HCT116 (cell line): Measurements from ENCODE around the gene PRG2. TPM values are rescaled to one million over a fixed set of nuclear protein-coding genes. Genes with fewer than 3 reads are reported as not detected.

Source experiments
- ATAC-seq: fragments of 200-7000 bp; cut with Tn5 transposase; 2 replicates; pipeline ENCODE4 v1.9.1; 2020; ENCODE audit warnings: mild to moderate bottlenecking, moderate library complexity
- BruUV-seq: library from RNA; stranded (reverse); fragments of 400-500 nt; replicated peaks from 2 replicates; lab custom pipeline; 2021; lab: Mats Ljungman, UMichigan
- CTCF ChIA-PET: fragments of 300-600 bp; sonication (Branson Sonifier 250); formaldehyde crosslinking; loops from one replicate; lab custom pipeline; 2021; ENCODE audit warnings: antibody characterized with exemption; lab: Charles Lee
- POLR2A ChIA-PET: fragments of 300-600, 350-600 bp; sonication (Branson Sonifier 250); formaldehyde crosslinking; loops from one replicate; lab custom pipeline; 2021; ENCODE audit warnings: antibody characterized with exemption; lab: Charles Lee
- RAD21 ChIA-PET, 2 experiments: fragments of 300-600 bp; sonication (Branson Sonifier 250); formaldehyde crosslinking; loops; one replicate each; lab custom pipeline; 2023; ENCODE audit warnings: low total read pairs in 2 of 2; ENCODE audit not compliant: uncharacterized antibody in 2 of 2, unreplicated experiment in 2 of 2, low non-redundant PET in 1 of 2; lab: Charles Lee
- DNase-seq: peaks from one replicate; pipeline ENCODE4 v3.0.0-alpha.2; 2010; ENCODE audit warnings: low read depth, low spot score
- H2AFZ ChIP-seq: fragments of 200-600 bp; shearing (Covaris generic), sonication (generic); 2 replicates; pipeline ENCODE4 v1.6.1; 2017; ENCODE audit warnings: low read depth, mixed run types, mixed read lengths, antibody characterized with exemption, low read length; ENCODE audit not compliant: poor library complexity, severe bottlenecking
- H3K27ac ChIP-seq: 2 replicates; pipeline ENCODE4 v1.5.1; 2012; ENCODE audit warnings: low read depth, low read length
- H3K27me3 ChIP-seq: fragments of 200-600 bp; sonication (generic); 2 replicates; pipeline ENCODE4 v1.6.1; 2016; ENCODE audit warnings: mixed run types, low read length, mixed read lengths; ENCODE audit not compliant: insufficient read depth
- H3K36me3 ChIP-seq, 2 experiments: fragments of 200-500 bp in 1 of 2; fragments of 200-600 bp in 1 of 2; sonication (Bioruptor generic) in 1 of 2; sonication (generic) in 1 of 2; 2 replicates each; pipeline versions ENCODE4 v1.5.1 to v1.6.1; 2014 to 2016; ENCODE audit warnings: low read length in 2 of 2, inconsistent platforms in 1 of 2, mixed read lengths in 1 of 2, mixed run types in 1 of 2; ENCODE audit not compliant: insufficient read depth in 2 of 2, control insufficient read depth in 1 of 2
- H3K4me1 ChIP-seq, 2 experiments: fragments of 200-600 bp in 1 of 2; sonication (generic) in 1 of 2; 2 replicates each; pipeline versions ENCODE4 v1.5.1 to v1.6.1; 2012 to 2017; ENCODE audit warnings: low read length in 2 of 2, inconsistent platforms in 1 of 2, mild to moderate bottlenecking in 1 of 2, mixed read lengths in 1 of 2, mixed run types in 1 of 2, moderate library complexity in 1 of 2; ENCODE audit not compliant: insufficient read depth in 2 of 2, control insufficient read depth in 1 of 2
- H3K4me2 ChIP-seq: fragments of 200-600 bp; sonication (generic); 2 replicates; pipeline ENCODE4 v1.6.1; 2017; ENCODE audit warnings: mixed run types, low read length, mixed read lengths
- H3K4me3 ChIP-seq, 2 experiments: fragments of 200-600 bp in 1 of 2; sonication (generic) in 1 of 2; replicated peaks in 1 of 2; 2 replicates each; pipeline ENCODE4 v1.5.1; 2011 to 2016; ENCODE audit warnings: low read length in 2 of 2, control low read depth in 1 of 2, low read depth in 1 of 2, mild to moderate bottlenecking in 1 of 2, mixed read lengths in 1 of 2, mixed run types in 1 of 2
- H3K79me2 ChIP-seq: fragments of 200-600 bp; sonication (generic); 2 replicates; pipeline ENCODE4 v1.6.1; 2017; ENCODE audit warnings: mild to moderate bottlenecking, mixed run types, low read length, moderate library complexity, mixed read lengths; ENCODE audit not compliant: insufficient read depth
- H3K9ac ChIP-seq: fragments of 200-600 bp; sonication (generic); 2 replicates; pipeline ENCODE4 v1.6.1; 2016; ENCODE audit warnings: low read length, mixed read lengths
- H3K9me2 ChIP-seq: fragments of 200-600 bp; sonication (generic), shearing (Covaris generic); 2 replicates; pipeline ENCODE4 v1.6.1; 2017; ENCODE audit warnings: mixed run types, mild to moderate bottlenecking, moderate library complexity; ENCODE audit not compliant: insufficient read depth
- H3K9me3 ChIP-seq, 2 experiments: fragments of 200-500 bp in 1 of 2; fragments of 200-600 bp in 1 of 2; sonication (Bioruptor generic) in 1 of 2; sonication (generic) in 1 of 2; 2 replicates each; pipeline ENCODE4 v1.6.1; 2014 to 2017; ENCODE audit warnings: low read length in 2 of 2, mixed read lengths in 2 of 2, inconsistent platforms in 1 of 2, low read depth in 1 of 2, mild to moderate bottlenecking in 1 of 2, mixed run types in 1 of 2, moderate library complexity in 1 of 2; ENCODE audit not compliant: control insufficient read depth in 1 of 2, insufficient read depth in 1 of 2
- H4K20me1 ChIP-seq: fragments of 200-600 bp; sonication (generic), shearing (Covaris generic); 2 replicates; pipeline ENCODE4 v1.6.1; 2017; ENCODE audit warnings: mixed run types, mild to moderate bottlenecking, moderate library complexity; ENCODE audit not compliant: insufficient read depth
- ATF3 ChIP-seq: IDR thresholded peaks from 2 replicates; pipeline ENCODE4 v1.6.1; 2012
- CBX3 ChIP-seq: IDR thresholded peaks from 2 replicates; pipeline ENCODE4 v1.6.1; 2012; ENCODE audit warnings: low read depth
- CTCF ChIP-seq, 3 experiments: fragments of 200-600 bp in 1 of 3; sonication (generic) in 1 of 3; IDR thresholded peaks in 2 of 3; conservative IDR thresholded peaks in 1 of 3; 2 replicates each; pipeline ENCODE4 v1.5.1; 2012 to 2017; ENCODE audit warnings: low read depth in 2 of 3, low read length in 2 of 3, antibody characterized with exemption in 1 of 3, borderline replicate concordance in 1 of 3, control low read depth in 1 of 3, mild to moderate bottlenecking in 1 of 3, mixed read lengths in 1 of 3, mixed run types in 1 of 3, moderate library complexity in 1 of 3; ENCODE audit not compliant: insufficient read depth in 1 of 3
- EGR1 ChIP-seq: IDR thresholded peaks from 2 replicates; pipeline ENCODE4 v1.6.1; 2012; ENCODE audit warnings: low read depth
- MAX ChIP-seq: IDR thresholded peaks from 2 replicates; pipeline ENCODE4 v1.6.1; 2012
- RAD21 ChIP-seq: IDR thresholded peaks from 2 replicates; pipeline ENCODE4 v1.6.1; 2012; ENCODE audit warnings: low read depth, mild to moderate bottlenecking
- SIN3A ChIP-seq: IDR thresholded peaks from 2 replicates; pipeline ENCODE4 v1.6.1; 2012; ENCODE audit warnings: low read depth
- ZNF274 ChIP-seq: fragments of 200-500 bp; sonication (Bioruptor generic); IDR thresholded peaks from 2 replicates; pipeline ENCODE4 v1.6.1; 2014; ENCODE audit warnings: mild to moderate bottlenecking, low read depth, low read length, inconsistent platforms
- intact Hi-C: fragments of 100-400 bp; cut with micrococcal nuclease; formaldehyde crosslinking; loops from 2 replicates; pipeline ENCODE4 v1.10.0; 2022
- total RNA-seq: library from RNA; stranded (reverse); gene quantifications from one replicate; pipeline ENCODE4 v1.2.1, GENCODE V29; 2021; ENCODE audit not compliant: unreplicated experiment

PRG2 gene
- total RNA-seq, 1 experiment from 2014 or later = 0.81 TPM

- Histone ChIP-seq H3K4me1 (peaks cover under 1 to 5% of the 10 kb centered on the region in 2 experiments; a peak in 3 of 4 replicates), H3K4me2 (no peak overlapping the region), H2AFZ (no peak overlapping the region), H3K27me3 (no peaks in the 10 kb centered on the region), H3K9me2 (no peaks in the 10 kb centered on the region), H3K9ac (no peak overlapping the region), H3K4me3 (no peak overlapping the region), H3K27ac (no peak overlapping the region), H3K9me3 (no peaks in the 10 kb centered on the region), H4K20me1 (no peaks in the 10 kb centered on the region), H3K79me2 (no peaks in the 10 kb centered on the region), H3K36me3 (no peaks in the 10 kb centered on the region)
- TF ChIP-seq RAD21 (no peak), EGR1 (no peak), CTCF (IDR thresholded peaks at IDR 0.05 in 2 of 3, conservative IDR thresholded peaks at IDR 0.05 in 1 of 3; ENCODE audit: borderline replicate concordance in 1 of 3, insufficient read depth in 1 of 3, low read depth in 2 of 3, low read length in 2 of 3) (no peak), ATF3 (no peak), CBX3 (no peak), SIN3A (no peak)
- no TSS peak for BruUV-seq
- CTCF ChIA-PET = no interaction called here
- intact Hi-C loops = no loop called here
- no peak for ATAC-seq
- RAD21 ChIA-PET = no interaction called here
- no peak for DNase-seq
- POLR2A ChIA-PET = no interaction called here
Observed at GRCh38 chr11:57354699-57355098, 35.8 kb downstream of the PRG2 start.

- BruUV-seq = no TSS peak
- DNase-seq (no peak), ATAC-seq (no peak)
- Histone ChIP-seq H3K4me3 (no peak overlapping the region), H3K4me1 (peaks cover 3 to 8% of the 10 kb centered on the region in 2 experiments; a peak in 3 of 4 replicates), H3K4me2 (no peak overlapping the region), H3K9me3 (no peaks in the 10 kb centered on the region), H3K27me3 (no peaks in the 10 kb centered on the region), H3K9me2 (no peaks in the 10 kb centered on the region), H2AFZ (no peak overlapping the region)
- CTCF ChIA-PET = interaction anchor here (0.5 kb wide), 1 partner anchor 26 kb away, joined by 3 read pairs; no protein-coding TSS in a partner anchor
- TF ChIP-seq MAX = no peak
- no peak for TF ChIP-seq ZNF274
- TF ChIP-seq, all 23 proteins: peak for 0
- no peak overlapping the region for H3K27ac ChIP-seq
- POLR2A ChIA-PET = no interaction called here
- H3K79me2 ChIP-seq = no peaks in the 10 kb centered on the region
- no peaks in the 10 kb centered on the region for H3K36me3 ChIP-seq
- RAD21 ChIA-PET = no interaction called here
- H3K9ac ChIP-seq = no peak overlapping the region
- intact Hi-C loops = no loop called here
- no peaks in the 10 kb centered on the region for H4K20me1 ChIP-seq
Observed at GRCh38 chr11:57353852-57354251, 36.6 kb downstream of the PRG2 start.
